ENCODE data around the gene GOLGA8T. TPM values are rescaled to one million over a fixed set of nuclear protein-coding genes. Genes with fewer than 3 reads are reported as not detected.
"Not testable (repeated sequence)": the region's sequence is repeated elsewhere in the genome, so short reads cannot be mapped to it uniquely, and the experiment has no call there.

Gene GOLGA8T
- polyA plus RNA-seq, 4 donors, result 0.04 to 0.87 TPM; not detected in 2

DNA sequence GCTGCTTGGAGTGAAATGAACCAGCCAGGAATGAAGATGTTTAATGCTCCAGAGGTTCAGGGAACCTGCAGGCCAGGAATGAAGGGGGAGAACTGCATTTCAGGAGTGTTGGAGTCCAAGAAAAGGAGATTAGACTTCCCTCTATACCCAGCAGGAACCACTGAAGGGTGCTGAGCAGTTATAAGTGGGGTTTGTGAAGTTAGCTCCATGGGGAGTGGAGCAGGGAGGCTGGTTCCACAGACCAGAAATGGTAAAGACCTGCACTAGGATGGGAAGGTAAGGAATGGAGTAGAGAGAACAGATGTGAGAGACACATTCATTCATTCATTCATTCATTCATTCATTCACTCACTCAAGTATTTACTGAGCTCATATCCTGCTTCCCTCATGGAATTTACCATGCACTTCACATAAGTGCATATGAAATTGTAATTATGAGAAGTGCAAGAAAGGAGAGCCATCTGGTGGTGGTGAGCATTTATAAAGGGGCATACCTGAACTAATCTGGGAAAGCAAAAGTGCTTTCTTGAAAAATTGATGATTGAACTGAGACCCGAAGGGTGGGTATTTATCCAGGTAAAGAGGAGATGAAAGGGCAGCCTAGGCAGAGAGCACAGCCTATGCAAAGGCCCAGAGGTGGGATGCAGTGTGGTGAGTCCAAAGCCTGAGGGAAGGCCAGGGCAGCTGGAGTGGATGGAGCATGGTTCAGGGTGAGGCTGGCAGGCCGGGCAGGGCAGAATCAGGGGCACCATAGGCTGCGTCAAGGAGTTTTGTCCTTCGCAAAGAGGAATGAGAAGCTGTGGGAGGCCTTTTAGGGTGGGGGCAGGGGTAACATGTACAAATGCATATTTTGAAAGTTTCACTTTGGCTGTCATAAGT, 27.9 kb downstream of the GOLGA8T start:
- FAIRE-seq; H3K27ac ChIP-seq (ENCODE audit: low read depth in 1 of 3, low read length in 2 of 3); DNase-seq; H3K27me3 ChIP-seq (ENCODE audit: control insufficient read depth in 3 of 3, insufficient read depth in 3 of 3, low read length in 3 of 3); H3K4me3 ChIP-seq (ENCODE audit: low read depth in 1 of 3, low read length in 3 of 3); H3K4me1 ChIP-seq (ENCODE audit: control insufficient read depth in 3 of 3, insufficient read depth in 2 of 3, low read depth in 1 of 3, low read length in 2 of 3); H3K9me3 ChIP-seq (ENCODE audit: control insufficient read depth in 2 of 2, insufficient read depth in 1 of 2, low read depth in 1 of 2, low read length in 1 of 2); H3K36me3 ChIP-seq (ENCODE audit: control insufficient read depth in 3 of 3, insufficient read depth in 2 of 3, low read depth in 1 of 3, low read length in 3 of 3): not testable (repeated sequence)
- 62 to 71% (median 64%) methylated on average over 4 of the region's 4 CpGs for WGBS, 3 donors

DNA sequence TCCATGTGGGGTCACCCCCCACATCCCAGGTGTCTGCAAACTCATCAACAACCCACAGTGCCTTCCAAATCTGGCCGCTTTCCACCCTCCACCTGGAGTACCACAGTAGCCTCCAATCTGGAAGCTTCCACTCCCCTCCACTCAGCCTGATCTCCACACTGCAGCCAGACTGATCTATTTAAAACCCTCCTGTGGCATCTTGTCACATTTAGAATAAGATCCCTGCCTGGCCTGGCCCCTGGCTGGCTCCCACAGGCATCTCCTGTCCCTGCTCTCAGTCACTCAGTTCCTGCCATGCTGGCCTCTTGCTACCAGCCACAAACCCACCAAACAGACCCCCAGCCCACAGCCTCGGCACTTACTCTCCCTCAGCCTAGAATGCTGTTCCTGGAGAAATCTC, 28.9 kb downstream of the GOLGA8T start:
- H3K27me3 ChIP-seq (ENCODE audit: control insufficient read depth in 3 of 3, insufficient read depth in 3 of 3, low read length in 3 of 3); H3K4me1 ChIP-seq (ENCODE audit: control insufficient read depth in 3 of 3, insufficient read depth in 2 of 3, low read depth in 1 of 3, low read length in 2 of 3); DNase-seq; FAIRE-seq; H3K9me3 ChIP-seq (ENCODE audit: control insufficient read depth in 2 of 2, insufficient read depth in 1 of 2, low read depth in 1 of 2, low read length in 1 of 2); H3K36me3 ChIP-seq (ENCODE audit: control insufficient read depth in 3 of 3, insufficient read depth in 2 of 3, low read depth in 1 of 3, low read length in 3 of 3); H3K27ac ChIP-seq (ENCODE audit: low read depth in 1 of 3, low read length in 2 of 3); H3K4me3 ChIP-seq (ENCODE audit: low read depth in 1 of 3, low read length in 3 of 3): not testable (repeated sequence)
- 19 to 55% (median 46%) methylated on average over 1 of the region's 2 CpGs for WGBS, 3 donors

DNA sequence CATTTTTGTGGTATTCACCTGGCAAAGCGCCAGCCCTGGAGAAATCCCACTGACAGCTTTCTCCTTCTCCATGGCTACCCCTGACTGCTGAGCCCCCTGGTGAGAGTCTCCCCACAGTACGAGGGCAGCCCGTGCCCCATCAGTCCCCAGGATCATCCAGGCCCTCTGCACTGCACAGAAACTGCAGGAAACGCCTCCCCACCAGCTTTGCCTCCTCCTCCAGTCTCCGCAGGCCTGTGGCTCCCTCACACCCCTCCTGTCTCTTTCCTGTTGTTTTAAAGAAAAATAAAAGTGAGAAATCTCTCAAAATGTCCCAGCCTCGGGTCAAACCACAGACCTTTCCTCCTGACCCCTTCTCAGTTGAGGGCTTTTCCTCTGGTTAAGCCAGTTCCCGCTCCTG, 29.4 kb downstream of the GOLGA8T start:
- not testable (repeated sequence) for H3K27ac ChIP-seq (ENCODE audit: low read depth in 1 of 3, low read length in 2 of 3); DNase-seq; H3K4me3 ChIP-seq (ENCODE audit: low read depth in 1 of 3, low read length in 3 of 3); H3K36me3 ChIP-seq (ENCODE audit: control insufficient read depth in 3 of 3, insufficient read depth in 2 of 3, low read depth in 1 of 3, low read length in 3 of 3); H3K27me3 ChIP-seq (ENCODE audit: control insufficient read depth in 3 of 3, insufficient read depth in 3 of 3, low read length in 3 of 3); H3K4me1 ChIP-seq (ENCODE audit: control insufficient read depth in 3 of 3, insufficient read depth in 2 of 3, low read depth in 1 of 3, low read length in 2 of 3); FAIRE-seq; H3K9me3 ChIP-seq (ENCODE audit: control insufficient read depth in 2 of 2, insufficient read depth in 1 of 2, low read depth in 1 of 2, low read length in 1 of 2)
- 33 to 43% (median 37%) methylated on average over 1 to 2 of the region's 7 CpGs for WGBS, 3 donors

DNA sequence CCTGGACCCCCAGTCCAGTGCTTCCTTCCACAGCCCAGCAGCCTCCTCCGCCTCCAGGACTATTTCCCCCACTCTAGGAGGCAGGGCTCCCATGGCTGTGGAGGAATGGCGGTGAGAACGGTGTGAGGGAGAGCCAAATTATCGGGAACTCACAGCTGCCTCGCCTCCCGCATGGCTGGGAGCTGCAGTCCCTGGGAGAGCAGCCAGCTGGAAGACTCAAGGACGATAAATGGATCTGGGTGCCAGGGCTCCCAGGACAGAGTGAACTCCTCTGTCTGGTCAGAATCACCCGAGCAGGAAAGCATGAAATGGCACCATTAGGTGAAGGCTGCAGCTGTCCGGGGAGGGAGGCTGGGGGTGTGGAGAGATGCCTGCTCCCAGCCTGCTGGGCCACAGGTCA, 32.6 kb downstream of the GOLGA8T start:
- not testable (repeated sequence) for H3K4me1 ChIP-seq (ENCODE audit: control insufficient read depth in 3 of 3, insufficient read depth in 2 of 3, low read depth in 1 of 3, low read length in 2 of 3); H3K27me3 ChIP-seq (ENCODE audit: control insufficient read depth in 3 of 3, insufficient read depth in 3 of 3, low read length in 3 of 3); H3K4me3 ChIP-seq (ENCODE audit: low read depth in 1 of 3, low read length in 3 of 3); H3K27ac ChIP-seq (ENCODE audit: low read depth in 1 of 3, low read length in 2 of 3); H3K36me3 ChIP-seq (ENCODE audit: control insufficient read depth in 3 of 3, insufficient read depth in 2 of 3, low read depth in 1 of 3, low read length in 3 of 3); H3K9me3 ChIP-seq (ENCODE audit: control insufficient read depth in 2 of 2, insufficient read depth in 1 of 2, low read depth in 1 of 2, low read length in 1 of 2); FAIRE-seq; DNase-seq
- WGBS, 3 donors, result no CpG with 5 or more reads among the region's 9 CpGs

DNA sequence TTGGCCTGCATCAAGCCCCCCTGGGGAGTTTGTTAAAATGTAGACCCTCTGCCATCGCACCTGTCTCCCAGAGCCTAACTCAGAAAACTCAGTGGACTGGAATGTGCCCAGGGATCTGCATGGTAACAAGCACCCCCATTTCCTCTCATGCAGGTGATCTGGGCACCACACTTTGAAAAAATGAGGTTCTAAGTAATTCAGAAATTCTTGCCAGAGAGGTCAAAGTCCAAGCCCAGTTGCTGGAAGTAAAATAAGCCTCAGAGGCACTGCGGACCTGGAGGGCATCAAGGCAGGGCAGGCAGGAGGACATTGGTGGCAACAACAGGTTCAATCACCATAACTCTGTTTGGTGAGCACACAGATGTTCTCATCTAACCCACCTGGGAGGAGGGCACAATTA, 33.0 kb downstream of the GOLGA8T start:
- not testable (repeated sequence) for H3K27ac ChIP-seq (ENCODE audit: low read depth in 1 of 3, low read length in 2 of 3); H3K9me3 ChIP-seq (ENCODE audit: control insufficient read depth in 2 of 2, insufficient read depth in 1 of 2, low read depth in 1 of 2, low read length in 1 of 2); DNase-seq; H3K4me1 ChIP-seq (ENCODE audit: control insufficient read depth in 3 of 3, insufficient read depth in 2 of 3, low read depth in 1 of 3, low read length in 2 of 3); H3K27me3 ChIP-seq (ENCODE audit: control insufficient read depth in 3 of 3, insufficient read depth in 3 of 3, low read length in 3 of 3); H3K36me3 ChIP-seq (ENCODE audit: control insufficient read depth in 3 of 3, insufficient read depth in 2 of 3, low read depth in 1 of 3, low read length in 3 of 3); H3K4me3 ChIP-seq (ENCODE audit: low read depth in 1 of 3, low read length in 3 of 3); FAIRE-seq
- no CpG with 5 or more reads among the region's 2 CpGs for WGBS, 3 donors

DNA sequence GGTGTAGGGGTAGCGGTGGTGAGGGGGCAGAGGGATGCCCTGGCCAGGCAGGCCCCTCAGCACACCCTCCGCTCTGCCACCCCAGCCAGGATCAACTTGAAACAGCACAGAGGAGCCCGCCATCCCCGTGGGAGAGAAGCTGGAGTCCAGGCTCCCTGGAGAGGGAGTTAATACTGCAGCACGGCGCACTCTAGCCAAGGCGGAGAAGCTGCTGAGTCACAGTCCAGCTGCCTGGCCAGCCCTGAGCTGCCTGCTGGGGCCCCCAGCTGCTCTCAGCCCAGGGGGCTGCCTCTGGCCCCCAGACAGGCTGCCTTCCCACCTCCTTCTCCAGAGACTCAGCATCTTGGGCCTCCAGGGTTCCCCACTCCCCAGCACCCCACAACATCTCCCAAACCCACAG, 36.6 kb downstream of the GOLGA8T start:
- WGBS, 3 donors, result no CpG with 5 or more reads among the region's 7 CpGs
- H3K9me3 ChIP-seq (ENCODE audit: control insufficient read depth in 2 of 2, insufficient read depth in 1 of 2, low read depth in 1 of 2, low read length in 1 of 2); FAIRE-seq; H3K27ac ChIP-seq (ENCODE audit: low read depth in 1 of 3, low read length in 2 of 3); H3K4me1 ChIP-seq (ENCODE audit: control insufficient read depth in 3 of 3, insufficient read depth in 2 of 3, low read depth in 1 of 3, low read length in 2 of 3); H3K27me3 ChIP-seq (ENCODE audit: control insufficient read depth in 3 of 3, insufficient read depth in 3 of 3, low read length in 3 of 3); H3K36me3 ChIP-seq (ENCODE audit: control insufficient read depth in 3 of 3, insufficient read depth in 2 of 3, low read depth in 1 of 3, low read length in 3 of 3); DNase-seq; H3K4me3 ChIP-seq (ENCODE audit: low read depth in 1 of 3, low read length in 3 of 3): not testable (repeated sequence)

DNA sequence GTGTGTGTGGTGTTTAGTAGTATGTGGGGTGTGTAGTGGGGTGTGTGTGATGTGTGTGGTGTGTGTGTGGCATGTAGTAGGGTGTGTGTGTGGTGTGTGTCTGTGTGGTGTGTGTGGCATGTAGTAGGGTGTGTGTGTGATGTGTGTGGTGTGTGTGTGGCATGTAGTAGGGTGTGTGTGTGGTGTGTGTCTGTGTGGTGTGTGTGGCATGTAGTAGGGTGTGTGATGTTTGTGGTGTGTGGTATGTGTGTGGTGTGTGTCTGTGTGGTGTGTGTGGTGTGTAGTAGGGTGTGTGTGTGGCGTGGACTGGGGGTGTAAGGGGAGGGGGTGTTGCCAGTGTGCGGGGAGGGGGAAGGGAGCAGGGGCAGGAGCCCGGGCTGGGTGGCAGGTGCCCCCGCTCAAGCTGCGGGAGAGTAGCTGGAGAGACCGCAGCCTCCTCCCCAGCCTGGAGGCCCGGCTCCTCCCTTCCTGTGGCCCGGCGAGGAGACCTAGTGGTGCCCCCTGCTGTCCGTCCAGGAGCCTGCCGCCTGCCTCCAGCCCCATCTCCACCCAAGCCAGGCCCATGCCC, 38.3 kb downstream of the GOLGA8T start:
- not testable (repeated sequence) for DNase-seq; H3K9me3 ChIP-seq (ENCODE audit: control insufficient read depth in 2 of 2, insufficient read depth in 1 of 2, low read depth in 1 of 2, low read length in 1 of 2); H3K27me3 ChIP-seq (ENCODE audit: control insufficient read depth in 3 of 3, insufficient read depth in 3 of 3, low read length in 3 of 3); H3K36me3 ChIP-seq (ENCODE audit: control insufficient read depth in 3 of 3, insufficient read depth in 2 of 3, low read depth in 1 of 3, low read length in 3 of 3); H3K4me1 ChIP-seq (ENCODE audit: control insufficient read depth in 3 of 3, insufficient read depth in 2 of 3, low read depth in 1 of 3, low read length in 2 of 3); H3K27ac ChIP-seq (ENCODE audit: low read depth in 1 of 3, low read length in 2 of 3); H3K4me3 ChIP-seq (ENCODE audit: low read depth in 1 of 3, low read length in 3 of 3); FAIRE-seq
- 11 to 14% methylated on average over 5 to 7 of the region's 11 CpGs; no CpG with 5 or more reads in 1 of the 3 donors for WGBS, 3 donors

DNA sequence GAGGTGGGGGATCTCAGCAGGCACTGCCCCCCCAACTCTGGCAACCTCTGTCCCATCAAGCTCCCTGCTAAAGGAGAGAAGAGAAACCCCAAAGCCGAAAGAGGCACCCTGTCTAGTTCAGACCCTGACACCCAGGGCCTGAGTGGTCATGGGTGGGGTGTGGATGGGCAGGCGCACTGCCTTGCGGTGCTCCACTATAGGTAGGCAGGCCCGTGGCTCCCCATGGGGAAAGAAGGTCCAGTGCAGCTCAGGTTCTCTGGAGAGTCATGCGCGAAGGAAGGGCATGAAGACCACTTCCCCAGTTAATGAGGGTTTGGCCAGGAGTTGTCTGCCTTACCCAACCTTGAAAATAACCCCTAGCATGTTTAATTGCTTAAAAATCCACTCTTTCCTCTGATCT, 40.4 kb downstream of the GOLGA8T start:
- not testable (repeated sequence) for H3K27me3 ChIP-seq (ENCODE audit: control insufficient read depth in 3 of 3, insufficient read depth in 3 of 3, low read length in 3 of 3); H3K9me3 ChIP-seq (ENCODE audit: control insufficient read depth in 2 of 2, insufficient read depth in 1 of 2, low read depth in 1 of 2, low read length in 1 of 2); DNase-seq; FAIRE-seq; H3K36me3 ChIP-seq (ENCODE audit: control insufficient read depth in 3 of 3, insufficient read depth in 2 of 3, low read depth in 1 of 3, low read length in 3 of 3); H3K4me3 ChIP-seq (ENCODE audit: low read depth in 1 of 3, low read length in 3 of 3); H3K27ac ChIP-seq (ENCODE audit: low read depth in 1 of 3, low read length in 2 of 3); H3K4me1 ChIP-seq (ENCODE audit: control insufficient read depth in 3 of 3, insufficient read depth in 2 of 3, low read depth in 1 of 3, low read length in 2 of 3)
- whole genome bisulfite sequencing, 3 donors, result 88 to 95% methylated on average over 5 of the region's 6 CpGs; no CpG with 5 or more reads in 1 of the 3 donors

All from small intestine (tissue), 7 donors.